ENCODE results near the gene INCENP.

Gene INCENP

DNA sequence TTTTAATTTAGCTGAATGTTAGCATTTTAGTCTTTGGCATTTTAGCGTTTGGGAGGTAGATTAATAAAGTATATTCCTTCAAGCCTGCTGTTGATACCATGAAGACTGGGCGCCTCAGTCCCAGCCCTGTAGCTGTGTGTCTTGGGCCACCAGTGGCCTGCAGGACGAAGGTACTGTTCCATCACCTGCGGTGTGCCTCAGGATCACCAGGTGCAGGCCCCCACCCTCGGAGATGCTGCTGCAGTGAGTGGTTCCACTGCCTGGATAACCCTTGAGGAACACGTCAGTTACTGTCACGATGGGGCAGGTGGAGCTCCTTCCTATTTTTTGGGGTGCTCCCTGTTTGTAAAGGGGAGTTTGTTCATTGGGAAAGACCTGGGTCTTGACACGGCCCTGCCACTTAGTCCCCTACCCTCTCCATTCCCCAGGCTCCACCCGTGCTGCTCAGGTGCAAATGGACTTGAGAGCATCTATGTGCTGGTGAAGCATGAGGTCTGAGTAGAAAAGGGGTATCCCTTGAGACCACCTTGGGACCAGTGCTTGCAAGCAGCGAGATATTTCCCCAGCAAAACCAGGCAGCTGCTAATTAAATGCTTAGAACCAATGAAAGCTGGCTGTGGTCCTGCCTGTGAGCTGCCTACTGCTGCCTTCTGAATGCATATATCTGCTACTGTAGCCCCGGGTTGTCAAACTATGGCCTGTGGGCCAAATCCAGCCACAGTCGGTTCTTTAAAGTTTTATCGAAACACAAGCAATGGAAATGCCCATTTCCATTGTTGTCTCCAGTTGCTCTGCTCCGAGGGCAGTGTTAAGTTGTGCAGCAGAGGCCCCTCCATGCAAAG lies 28.7 kb downstream of the INCENP start:
- no peaks in the 10 kb centered on the region for H3F3A ChIP-seq (ENCODE audit: insufficient read depth, low read length)
- H4K20me1 ChIP-seq (ENCODE audit: insufficient read depth, low read length): no peaks in the 10 kb centered on the region
- no peaks in the 10 kb centered on the region for H3K9me3 ChIP-seq (ENCODE audit: low read length)
- H3K79me2 ChIP-seq (ENCODE audit: insufficient read depth, low read length): no peaks in the 10 kb centered on the region
- no peak overlapping the region for H3K4me3 ChIP-seq (ENCODE audit: low read depth, low read length, poor library complexity, severe bottlenecking)
- no peak overlapping the region for H3K4me2 ChIP-seq (ENCODE audit: low read length)
- no peak overlapping the region for H3K27ac ChIP-seq (ENCODE audit: low read depth, low read length, poor library complexity, severe bottlenecking)
- TF ChIP-seq EZH2 (IDR thresholded peaks at IDR 0.05; ENCODE audit: borderline replicate concordance, low read length): no peak
- no peak for TF ChIP-seq CTCF (IDR thresholded peaks at IDR 0.05; ENCODE audit: low read length)
- H3K36me3 ChIP-seq (ENCODE audit: insufficient read depth, low read length): peaks cover 59% of the 10 kb centered on the region
- H3K4me1 ChIP-seq (ENCODE audit: insufficient read depth, low read length, severe bottlenecking): no peaks in the 10 kb centered on the region
- no peak overlapping the region for H2AFZ ChIP-seq (ENCODE audit: low read length)
- H3K9ac ChIP-seq (ENCODE audit: low read length): no peak overlapping the region
- no peaks in the 10 kb centered on the region for H3K27me3 ChIP-seq (ENCODE audit: insufficient read depth, low read length)
- H3K9me2 ChIP-seq (ENCODE audit: low read depth, low read length): no peaks in the 10 kb centered on the region

- TF ChIP-seq CTCF (IDR thresholded peaks at IDR 0.05; ENCODE audit: low read length): no peak
- TF ChIP-seq EZH2 (IDR thresholded peaks at IDR 0.05; ENCODE audit: borderline replicate concordance, low read length): no peak
- Histone ChIP-seq H3K79me2 (ENCODE audit: insufficient read depth, low read length) (no peaks in the 10 kb centered on the region), H3K27me3 (ENCODE audit: insufficient read depth, low read length) (no peaks in the 10 kb centered on the region), H3K27ac (ENCODE audit: low read depth, low read length, poor library complexity, severe bottlenecking) (no peak overlapping the region), H3K4me1 (ENCODE audit: insufficient read depth, low read length, severe bottlenecking) (no peaks in the 10 kb centered on the region), H3K9me2 (ENCODE audit: low read depth, low read length) (no peaks in the 10 kb centered on the region), H3K36me3 (ENCODE audit: insufficient read depth, low read length) (peaks cover 53% of the 10 kb centered on the region), H2AFZ (ENCODE audit: low read length) (no peak overlapping the region), H3K4me2 (ENCODE audit: low read length) (no peak overlapping the region), H3F3A (ENCODE audit: insufficient read depth, low read length) (no peaks in the 10 kb centered on the region), H3K4me3 (ENCODE audit: low read depth, low read length, poor library complexity, severe bottlenecking) (no peak overlapping the region), H3K9ac (ENCODE audit: low read length) (no peak overlapping the region), H4K20me1 (ENCODE audit: insufficient read depth, low read length) (no peaks in the 10 kb centered on the region), H3K9me3 (ENCODE audit: low read length) (no peaks in the 10 kb centered on the region)
Measured at GRCh38 chr11:62153087-62153395, 29.2 kb downstream of the INCENP start.

DNA sequence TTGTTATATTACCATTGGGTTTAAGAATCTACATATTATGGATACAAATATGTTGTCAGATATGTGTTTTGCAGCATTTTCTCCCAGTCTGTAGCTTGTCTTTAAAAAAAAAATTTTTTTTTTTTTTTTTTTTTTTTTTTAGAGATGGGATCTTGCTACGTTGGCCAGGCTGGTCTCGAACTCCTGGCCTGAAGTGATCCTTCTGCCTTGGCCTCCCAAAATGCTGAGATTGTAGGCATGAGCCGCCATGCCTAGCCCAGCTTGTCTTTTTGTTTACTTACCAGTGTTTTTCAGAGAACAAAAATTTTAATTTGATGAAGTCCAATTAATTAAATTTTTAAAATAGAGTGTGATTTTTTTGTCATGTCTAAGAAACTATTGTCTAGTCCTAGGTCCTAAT lies 29.8 kb downstream of the INCENP start:
- Histone ChIP-seq H3K4me3 (ENCODE audit: low read depth, low read length, poor library complexity, severe bottlenecking) (no peak overlapping the region), H3K27ac (ENCODE audit: low read depth, low read length, poor library complexity, severe bottlenecking) (no peak overlapping the region), H3K4me1 (ENCODE audit: insufficient read depth, low read length, severe bottlenecking) (no peaks in the 10 kb centered on the region), H3K27me3 (ENCODE audit: insufficient read depth, low read length) (no peaks in the 10 kb centered on the region), H3K79me2 (ENCODE audit: insufficient read depth, low read length) (no peaks in the 10 kb centered on the region), H4K20me1 (ENCODE audit: insufficient read depth, low read length) (no peaks in the 10 kb centered on the region), H3K36me3 (ENCODE audit: insufficient read depth, low read length) (peaks cover 47% of the 10 kb centered on the region), H3K9ac (ENCODE audit: low read length) (no peak overlapping the region), H3K4me2 (ENCODE audit: low read length) (no peak overlapping the region), H3F3A (ENCODE audit: insufficient read depth, low read length) (no peaks in the 10 kb centered on the region), H3K9me3 (ENCODE audit: low read length) (no peaks in the 10 kb centered on the region), H2AFZ (ENCODE audit: low read length) (no peak overlapping the region), H3K9me2 (ENCODE audit: low read depth, low read length) (no peaks in the 10 kb centered on the region)
- no peak for TF ChIP-seq EZH2 (IDR thresholded peaks at IDR 0.05; ENCODE audit: borderline replicate concordance, low read length)
- TF ChIP-seq CTCF (IDR thresholded peaks at IDR 0.05; ENCODE audit: low read length): no peak
